Trophoblast cell (in vitro differentiated cells and primary cell): ENCODE results near the gene MCM8.
A peak's percentile ranks its signal among the peaks of the same experiment; 100 is the strongest.

Source experiments
- DNase-seq, 2 donors: peaks; one replicate each; pipeline ENCODE4 v3.0.0-alpha.2; 2016
- H2AFZ ChIP-seq: 2 replicates; pipeline ENCODE4 v1.6.1; 2013; ENCODE audit warnings: low read length, moderate library complexity, mild to moderate bottlenecking; ENCODE audit not compliant: insufficient read depth, poor library complexity
- H2AK5ac ChIP-seq: 2 replicates; pipeline ENCODE4 v1.6.1; 2013; ENCODE audit warnings: mild to moderate bottlenecking, low read length
- H2BK120ac ChIP-seq: 2 replicates; pipeline ENCODE4 v1.6.1; 2013; ENCODE audit warnings: low read length, mild to moderate bottlenecking, moderate library complexity; ENCODE audit not compliant: insufficient read depth, poor library complexity
- H2BK12ac ChIP-seq: 2 replicates; pipeline ENCODE4 v1.6.1; 2013; ENCODE audit warnings: mild to moderate bottlenecking, low read length, moderate library complexity
- H2BK5ac ChIP-seq: 2 replicates; pipeline ENCODE4 v1.6.1; 2013; ENCODE audit warnings: low read length, low read depth, moderate library complexity, mild to moderate bottlenecking; ENCODE audit not compliant: poor library complexity
- H3K14ac ChIP-seq: 2 replicates; pipeline ENCODE4 v1.6.1; 2013; ENCODE audit warnings: mild to moderate bottlenecking, low read length
- H3K18ac ChIP-seq: 2 replicates; pipeline ENCODE4 v1.6.1; 2013; ENCODE audit warnings: mild to moderate bottlenecking, low read length
- H3K23ac ChIP-seq: 2 replicates; pipeline ENCODE4 v1.6.1; 2013; ENCODE audit warnings: low read length
- H3K27ac ChIP-seq: 2 replicates; pipeline ENCODE4 v1.5.1; 2013; ENCODE audit warnings: low read depth, mild to moderate bottlenecking, inconsistent platforms, low read length, moderate library complexity
- H3K27me3 ChIP-seq: 2 replicates; pipeline ENCODE4 v1.6.1; 2013; ENCODE audit warnings: inconsistent platforms, mild to moderate bottlenecking, low read length, moderate library complexity; ENCODE audit not compliant: insufficient read depth
- H3K36me3 ChIP-seq, 2 experiments: 1 replicate in 1 of 2; 2 replicates in 1 of 2; pipeline ENCODE4 v1.6.1; 2013; ENCODE audit warnings: low read length in 2 of 2, mild to moderate bottlenecking in 2 of 2, moderate library complexity in 1 of 2; ENCODE audit not compliant: insufficient read depth in 2 of 2, control insufficient read depth in 1 of 2
- H3K4ac ChIP-seq: 2 replicates; pipeline ENCODE4 v1.6.1; 2013; ENCODE audit warnings: low read depth, mild to moderate bottlenecking, low read length, moderate library complexity
- H3K4me1 ChIP-seq, 2 experiments: 1 replicate in 1 of 2; 2 replicates in 1 of 2; pipeline ENCODE4 v1.6.1; 2013; ENCODE audit warnings: low read length in 2 of 2, mild to moderate bottlenecking in 2 of 2, moderate library complexity in 1 of 2; ENCODE audit not compliant: insufficient read depth in 2 of 2, control insufficient read depth in 1 of 2
- H3K4me2 ChIP-seq: 2 replicates; pipeline ENCODE4 v1.6.1; 2013; ENCODE audit warnings: inconsistent platforms, mild to moderate bottlenecking, low read length, moderate library complexity
- H3K4me3 ChIP-seq: 2 replicates; pipeline ENCODE4 v1.5.1; 2013; ENCODE audit warnings: mild to moderate bottlenecking, low read depth, low read length, inconsistent platforms
- H3K79me1 ChIP-seq: one replicate; pipeline ENCODE4 v1.6.1; 2013; ENCODE audit warnings: low read length
- H3K79me2 ChIP-seq: 2 replicates; pipeline ENCODE4 v1.6.1; 2013; ENCODE audit warnings: low read length, mild to moderate bottlenecking; ENCODE audit not compliant: control insufficient read depth, insufficient read depth, poor library complexity
- H3K9ac ChIP-seq: 2 replicates; pipeline ENCODE4 v1.6.1; 2013; ENCODE audit warnings: mild to moderate bottlenecking, low read length
- H3K9me3 ChIP-seq: 2 replicates; pipeline ENCODE4 v1.6.1; 2013; ENCODE audit warnings: low read depth, mild to moderate bottlenecking, control low read depth, inconsistent platforms, low read length; ENCODE audit not compliant: insufficient read depth
- H4K12ac ChIP-seq: 2 replicates; pipeline ENCODE4 v1.6.1; 2013; ENCODE audit warnings: low read depth, mild to moderate bottlenecking, low read length, moderate library complexity
- H4K8ac ChIP-seq: 2 replicates; pipeline ENCODE4 v1.6.1; 2013; ENCODE audit warnings: low read depth, mild to moderate bottlenecking, low read length, moderate library complexity
- H4K91ac ChIP-seq: one replicate; pipeline ENCODE4 v1.6.1; 2013; ENCODE audit warnings: low read depth, mild to moderate bottlenecking, low read length, moderate library complexity
- WGBS: extraction: QIAGEN DNeasy Blood & Tissue Kit; methylation state at CpG from one replicate; pipeline ENCODE4 v1.1.7; 2013; ENCODE audit warnings: missing lambda C conversion rate; ENCODE audit not compliant: insufficient read length, insufficient coverage; ENCODE audit errors: extremely low coverage; 5-methylcytosine and 5-hydroxymethylcytosine counted together

Gene MCM8

GRCh38 chr20:5977223-5977622 lies 26.8 kb downstream of the MCM8 start:
- Histone ChIP-seq H2AFZ (no peak overlapping the region), H3K18ac (no peak overlapping the region)

GRCh38 chr20:5977975-5978374 lies 27.5 kb downstream of the MCM8 start:
- H2BK12ac ChIP-seq: no peak overlapping the region
- no peaks in the 10 kb centered on the region for H3K79me2 ChIP-seq
- WGBS: no CpG with 5 or more reads among the region's 1 CpG
- H3K79me1 ChIP-seq: no peaks in the 10 kb centered on the region
- H3K4me2 ChIP-seq: no peak overlapping the region
- no peak overlapping the region for H2AFZ ChIP-seq
- H3K27me3 ChIP-seq: no peaks in the 10 kb centered on the region
- no peak overlapping the region for H3K4ac ChIP-seq
- DNase-seq: no peak
- no peaks in the 10 kb centered on the region for H3K9me3 ChIP-seq
- no peak overlapping the region for H3K14ac ChIP-seq
- H4K91ac ChIP-seq: no peak overlapping the region
- H3K4me1 ChIP-seq: no peaks in the 10 kb centered on the region
- no peak overlapping the region for H2BK120ac ChIP-seq
- no peak overlapping the region for H4K8ac ChIP-seq
- H4K12ac ChIP-seq: no peak overlapping the region
- no peak overlapping the region for H3K4me3 ChIP-seq
- no peak overlapping the region for H3K18ac ChIP-seq
- H3K9ac ChIP-seq: peak overlapping the region; percentile 59
- no peak overlapping the region for H2AK5ac ChIP-seq
- no peak overlapping the region for H2BK5ac ChIP-seq
- H3K27ac ChIP-seq: no peak overlapping the region
- H3K23ac ChIP-seq: no peak overlapping the region
- peaks cover 10 to 24% of the 10 kb centered on the region in 2 experiments for H3K36me3 ChIP-seq

More at GRCh38 chr20:5977223-5977622, 26.8 kb downstream of the MCM8 start:
- H4K12ac ChIP-seq: no peak overlapping the region
- no peaks in the 10 kb centered on the region for H3K79me2 ChIP-seq
- H3K14ac ChIP-seq: no peak overlapping the region
- no peak overlapping the region for H3K4me2 ChIP-seq
- no peaks in the 10 kb centered on the region for H3K27me3 ChIP-seq
- no peak overlapping the region for H3K23ac ChIP-seq
- H2BK5ac ChIP-seq: no peak overlapping the region
- H3K4me1 ChIP-seq: no peaks in the 10 kb centered on the region
- WGBS: no CpG with 5 or more reads among the region's 2 CpGs
- H3K79me1 ChIP-seq: no peaks in the 10 kb centered on the region
- no peak for DNase-seq
- no peak overlapping the region for H2AK5ac ChIP-seq
- no peak overlapping the region for H3K4ac ChIP-seq
- no peak overlapping the region for H3K9ac ChIP-seq
- no peaks in the 10 kb centered on the region for H3K9me3 ChIP-seq
- no peak overlapping the region for H4K91ac ChIP-seq
- H2BK120ac ChIP-seq: no peak overlapping the region
- H2BK12ac ChIP-seq: no peak overlapping the region
- no peak overlapping the region for H3K4me3 ChIP-seq
- H4K8ac ChIP-seq: no peak overlapping the region
- H3K27ac ChIP-seq: no peak overlapping the region
- peaks cover 10 to 24% of the 10 kb centered on the region in 2 experiments for H3K36me3 ChIP-seq

- H3K4ac ChIP-seq: no peak overlapping the region
- no peaks in the 10 kb centered on the region for H3K4me1 ChIP-seq
- no peak overlapping the region for H3K4me3 ChIP-seq
- H3K79me1 ChIP-seq: no peaks in the 10 kb centered on the region
- WGBS: no CpG with 5 or more reads among the region's 4 CpGs
- H3K23ac ChIP-seq: no peak overlapping the region
- no peak overlapping the region for H4K8ac ChIP-seq
- no peak overlapping the region for H3K14ac ChIP-seq
- H3K27ac ChIP-seq: no peak overlapping the region
- H3K36me3 ChIP-seq: peaks cover 7 to 23% of the 10 kb centered on the region in 2 experiments
- H4K91ac ChIP-seq: no peak overlapping the region
- H2BK120ac ChIP-seq: no peak overlapping the region
- H4K12ac ChIP-seq: no peak overlapping the region
- H3K79me2 ChIP-seq: no peaks in the 10 kb centered on the region
- H3K27me3 ChIP-seq: no peaks in the 10 kb centered on the region
- no peak overlapping the region for H2AK5ac ChIP-seq
- no peak overlapping the region for H2BK12ac ChIP-seq
- no peaks in the 10 kb centered on the region for H3K9me3 ChIP-seq
- no peak overlapping the region for H3K18ac ChIP-seq
- H2BK5ac ChIP-seq: no peak overlapping the region
- H3K9ac ChIP-seq: no peak overlapping the region
- peak; percentile 8 to 33 for DNase-seq
- no peak overlapping the region for H3K4me2 ChIP-seq
- H2AFZ ChIP-seq: no peak overlapping the region
Observed at GRCh38 chr20:5979801-5980200, 29.3 kb downstream of the MCM8 start.

GRCh38 chr20:5980720-5981538 lies 30.5 kb downstream of the MCM8 start:
- Histone ChIP-seq H3K27me3 (no peaks in the 10 kb centered on the region), H3K4ac (no peak overlapping the region), H3K4me1 (no peaks in the 10 kb centered on the region), H2BK12ac (peak overlapping the region; percentile 40), H3K14ac (no peak overlapping the region), H3K4me3 (no peak overlapping the region), H3K18ac (no peak overlapping the region), H2BK120ac (no peak overlapping the region), H3K36me3 (peaks cover 8 to 20% of the 10 kb centered on the region in 2 experiments), H3K79me2 (no peaks in the 10 kb centered on the region), H2AK5ac (no peak overlapping the region), H3K9me3 (no peaks in the 10 kb centered on the region), H4K8ac (no peak overlapping the region), H2AFZ (no peak overlapping the region), H4K12ac (no peak overlapping the region), H2BK5ac (no peak overlapping the region), H3K27ac (no peak overlapping the region), H3K9ac (no peak overlapping the region), H3K23ac (no peak overlapping the region), H3K4me2 (no peak overlapping the region), H3K79me1 (no peaks in the 10 kb centered on the region), H4K91ac (no peak overlapping the region)
- no CpG with 5 or more reads among the region's 5 CpGs for WGBS
- DNase-seq: no peak
